OCI-LY3 (cell line): ENCODE measurements around the gene AGBL4.

Source experiments
- H2AFZ ChIP-seq: fragments of 200-600, 300-600 bp; shearing (Covaris generic); 2 replicates; pipeline ENCODE4 v1.6.0; 2014; ENCODE audit warnings: antibody characterized with exemption, low read depth, low read length
- H3K27ac ChIP-seq: fragments of 200-600, 300-600 bp; sonication (generic); 2 replicates; pipeline ENCODE4 v1.5.1; 2014; ENCODE audit warnings: mild to moderate bottlenecking, low read length, moderate library complexity, mixed read lengths
- H3K27me3 ChIP-seq: fragments of 200-600, 300-600 bp; sonication (generic); 2 replicates; pipeline ENCODE4 v1.6.1; 2014; ENCODE audit warnings: low read depth, low read length, mixed read lengths
- H3K36me3 ChIP-seq: fragments of 200-600, 300-600 bp; sonication (generic); replicated peaks from 2 replicates; pipeline ENCODE3; 2014; ENCODE audit warnings: low read depth, low read length, mixed read lengths
- H3K4me1 ChIP-seq: fragments of 300-600, 200-600 bp; sonication (generic); 2 replicates; pipeline ENCODE4 v1.6.1; 2014; ENCODE audit warnings: low read length, mixed read lengths
- H3K4me2 ChIP-seq: fragments of 200-600, 300-600 bp; sonication (generic); 2 replicates; pipeline ENCODE4 v1.6.1; 2014; ENCODE audit warnings: low read length, mixed read lengths
- H3K4me3 ChIP-seq: fragments of 300-600, 200-600 bp; sonication (generic); 2 replicates; pipeline ENCODE4 v1.5.1; 2014; ENCODE audit warnings: antibody characterized with exemption, mild to moderate bottlenecking, low read length, moderate library complexity
- H3K79me2 ChIP-seq: fragments of 300-600, 200-600 bp; shearing (Covaris generic); 2 replicates; pipeline ENCODE4 v1.6.1; 2014; ENCODE audit warnings: mild to moderate bottlenecking, low read length, mixed read lengths
- H3K9ac ChIP-seq: fragments of 300-600, 200-600 bp; shearing (Covaris generic); 2 replicates; pipeline ENCODE4 v1.6.0; 2014; ENCODE audit warnings: mild to moderate bottlenecking, low read length, moderate library complexity
- H3K9me3 ChIP-seq: fragments of 200-600, 300-600 bp; shearing (Covaris generic); 2 replicates; pipeline ENCODE4 v1.6.1; 2014; ENCODE audit warnings: low read length, mixed read lengths; ENCODE audit not compliant: insufficient read depth
- H4K20me1 ChIP-seq: fragments of 200-600, 300-600 bp; sonication (generic); 2 replicates; pipeline ENCODE4 v1.6.1; 2016; ENCODE audit warnings: low read length, mixed read lengths; ENCODE audit not compliant: insufficient read depth
- CTCF ChIP-seq: fragments of 200-600, 300-600 bp; sonication (generic); IDR thresholded peaks from 2 replicates; pipeline ENCODE4 v1.5.1; 2014; ENCODE audit warnings: antibody characterized with exemption, low read length, low read depth
- EZH2phosphoT487 ChIP-seq: fragments of 200-600 bp; shearing (Covaris generic); IDR thresholded peaks from 2 replicates; pipeline ENCODE4 v1.6.1; 2018; ENCODE audit warnings: antibody characterized with exemption, mixed run types, low read depth

Gene AGBL4

DNA sequence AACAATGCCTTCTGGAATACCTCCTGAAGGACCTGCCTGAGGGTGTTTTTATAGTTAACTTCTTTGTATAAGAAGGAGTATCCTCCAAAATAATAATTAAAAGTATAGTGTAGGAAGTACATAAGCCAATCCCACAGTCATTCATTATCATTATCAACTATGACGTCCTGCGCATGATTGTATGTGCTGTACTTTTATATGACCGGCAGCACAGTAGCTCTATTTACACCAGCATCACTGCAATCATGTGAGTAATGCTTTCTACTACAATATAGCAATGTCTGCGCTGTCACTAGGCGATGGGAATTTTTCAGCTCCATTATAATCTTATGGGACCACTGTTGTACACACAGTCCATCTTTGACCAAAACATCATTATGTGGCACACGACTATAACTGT is 1319.0 kb downstream of the AGBL4 start:
- Histone ChIP-seq H3K9me3 (no peaks in the 10 kb centered on the region), H3K4me2 (no peak overlapping the region), H3K9ac (no peak overlapping the region), H3K27me3 (no peaks in the 10 kb centered on the region), H2AFZ (no peak overlapping the region), H3K4me3 (no peak overlapping the region), H3K79me2 (no peaks in the 10 kb centered on the region), H4K20me1 (no peaks in the 10 kb centered on the region), H3K27ac (no peak overlapping the region), H3K4me1 (peaks cover 7% of the 10 kb centered on the region), H3K36me3 (no peaks in the 10 kb centered on the region)
- TF ChIP-seq EZH2phosphoT487 (no peak), CTCF (no peak)

DNA sequence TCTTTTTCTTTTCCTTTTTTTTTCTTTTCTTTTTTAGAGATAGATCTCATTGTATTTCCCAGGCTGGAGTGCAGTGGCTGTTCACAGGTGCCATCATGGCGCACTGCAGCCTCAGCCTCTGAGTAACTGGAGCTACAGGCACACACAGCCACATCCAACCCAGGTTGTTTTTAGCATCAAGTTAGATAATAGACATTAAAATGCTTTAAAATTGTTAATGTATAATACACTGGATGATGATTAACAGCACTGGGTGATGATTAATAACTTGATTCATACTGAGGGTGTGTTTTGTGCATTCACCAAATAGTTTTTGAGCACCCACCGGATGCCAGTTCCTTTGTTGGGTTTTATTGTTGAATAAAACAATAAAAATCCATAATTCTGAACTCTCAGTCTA is 1322.3 kb downstream of the AGBL4 start:
- Histone ChIP-seq H3K4me1 (peaks cover 16% of the 10 kb centered on the region), H4K20me1 (no peaks in the 10 kb centered on the region), H3K9ac (no peak overlapping the region), H3K27ac (no peak overlapping the region), H3K9me3 (no peaks in the 10 kb centered on the region), H2AFZ (no peak overlapping the region), H3K4me2 (no peak overlapping the region; the same call in 1 of the 2 replicates), H3K79me2 (no peaks in the 10 kb centered on the region), H3K4me3 (no peak overlapping the region), H3K36me3 (no peaks in the 10 kb centered on the region), H3K27me3 (no peaks in the 10 kb centered on the region)
- TF ChIP-seq EZH2phosphoT487 (no peak), CTCF (no peak)

DNA sequence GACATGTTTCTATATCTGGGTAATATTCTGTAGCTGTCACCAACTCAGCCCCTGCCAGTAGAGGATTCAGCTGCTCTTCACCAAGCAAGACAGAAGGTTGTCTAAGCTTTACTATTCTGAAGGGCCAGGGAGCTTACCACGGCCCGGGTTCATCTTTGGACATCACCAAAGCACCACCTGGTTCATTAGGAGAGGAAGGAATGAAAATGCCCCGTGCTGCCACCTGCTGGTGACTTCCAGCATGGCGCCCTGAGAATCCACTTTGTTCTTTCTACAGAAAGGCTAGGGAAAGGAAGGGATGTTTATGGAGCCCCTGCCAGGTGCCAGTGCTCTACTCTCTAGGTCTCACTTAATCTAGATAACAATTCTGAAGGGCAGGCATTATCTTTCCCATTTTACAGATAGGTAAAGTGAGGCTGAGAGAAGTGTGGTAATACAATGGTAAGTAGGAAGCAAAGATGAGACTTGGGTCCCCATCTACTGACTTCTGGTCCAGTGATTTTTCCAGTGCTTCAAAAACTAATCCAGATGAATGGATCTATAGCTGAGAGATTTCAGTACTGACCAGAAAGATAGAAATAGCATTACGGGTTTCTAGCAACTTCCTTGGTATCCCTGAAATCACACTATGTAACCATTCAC is 1326.6 kb downstream of the AGBL4 start:
- Histone ChIP-seq H3K4me1 (peaks cover 47% of the 10 kb centered on the region), H3K36me3 (no peaks in the 10 kb centered on the region), H3K27ac (no peak overlapping the region), H3K27me3 (no peaks in the 10 kb centered on the region), H3K4me2 (no peak overlapping the region), H3K79me2 (no peaks in the 10 kb centered on the region), H4K20me1 (no peaks in the 10 kb centered on the region), H3K4me3 (no peak overlapping the region), H3K9me3 (no peaks in the 10 kb centered on the region), H3K9ac (no peak overlapping the region), H2AFZ (no peak overlapping the region)
- TF ChIP-seq EZH2phosphoT487 (no peak), CTCF (peak; percentile 81)

GRCh38 chr1:48695161-48695560 is 1328.6 kb downstream of the AGBL4 start:
- Histone ChIP-seq H4K20me1 (no peaks in the 10 kb centered on the region), H3K4me2 (peak overlapping the region; percentile 30), H3K27me3 (no peaks in the 10 kb centered on the region), H3K9ac (0 out of 2 replicates have a peak overlapping the region, but pooled peaks have one; percentile 10), H3K4me1 (peaks cover 52% of the 10 kb centered on the region), H2AFZ (no peak overlapping the region), H3K9me3 (no peaks in the 10 kb centered on the region), H3K36me3 (no peaks in the 10 kb centered on the region), H3K79me2 (no peaks in the 10 kb centered on the region), H3K4me3 (no peak overlapping the region), H3K27ac (peak overlapping the region; percentile 16; the same call in 1 of the 2 replicates)
- TF ChIP-seq EZH2phosphoT487 = no peak
- TF ChIP-seq CTCF = no peak
